Activated T-helper 9 cell treated with anti-CD3 and anti-CD28 coated beads, Interleukin-2, amount 50 U/mL, for 16 hours (primary cell): ENCODE data around the gene KANSL3.

ENCODE experiments used
- DNase-seq: peaks from one replicate; pipeline ENCODE4 v3.0.0-alpha.2; 2020; ENCODE audit warnings: low read depth

Gene KANSL3

DNA sequence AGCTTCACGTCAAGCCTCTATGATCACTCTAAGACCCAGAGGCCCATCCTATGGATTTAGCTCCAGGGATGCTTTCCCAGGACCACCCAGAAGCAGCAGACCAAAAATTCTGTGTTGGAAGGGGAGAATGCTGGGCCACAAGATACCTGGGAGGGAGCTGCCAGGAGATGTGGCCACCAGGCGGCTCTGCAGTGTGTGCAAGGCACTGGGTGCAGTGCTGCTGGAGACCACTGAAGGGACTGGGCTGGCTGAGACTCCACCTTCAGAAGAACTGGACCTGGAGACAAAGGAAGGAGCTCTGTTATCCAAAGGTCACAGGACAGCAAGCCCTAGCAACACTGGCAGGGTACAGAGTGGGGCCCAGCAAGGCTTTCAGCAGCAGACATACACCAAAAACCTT is 34.0 kb downstream of the KANSL3 start:
- no peak for DNase-seq

DNA sequence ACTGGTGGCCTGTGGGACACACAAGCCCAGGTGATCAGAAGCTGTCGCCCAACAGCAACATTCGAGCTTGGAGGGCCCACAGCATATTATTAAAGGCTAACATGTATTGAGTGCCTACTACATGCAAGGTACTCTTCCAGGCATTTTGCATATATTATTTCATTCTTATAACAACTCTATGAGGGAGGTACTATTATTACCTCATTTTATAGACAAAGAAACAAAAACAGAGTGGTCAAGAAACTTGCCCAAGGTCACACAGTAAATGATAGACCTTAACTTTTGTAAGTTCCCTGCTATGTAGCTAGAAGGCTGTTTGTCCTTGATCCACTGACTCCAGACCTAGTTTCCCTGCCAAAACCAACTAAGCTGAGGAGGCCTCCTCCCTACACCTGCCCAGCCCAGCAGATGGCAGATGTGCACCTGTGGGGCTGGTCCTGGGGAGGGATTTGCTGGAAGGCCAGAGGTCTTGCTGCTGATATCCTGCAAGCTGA is 35.7 kb downstream of the KANSL3 start:
- DNase-seq: no peak

DNA sequence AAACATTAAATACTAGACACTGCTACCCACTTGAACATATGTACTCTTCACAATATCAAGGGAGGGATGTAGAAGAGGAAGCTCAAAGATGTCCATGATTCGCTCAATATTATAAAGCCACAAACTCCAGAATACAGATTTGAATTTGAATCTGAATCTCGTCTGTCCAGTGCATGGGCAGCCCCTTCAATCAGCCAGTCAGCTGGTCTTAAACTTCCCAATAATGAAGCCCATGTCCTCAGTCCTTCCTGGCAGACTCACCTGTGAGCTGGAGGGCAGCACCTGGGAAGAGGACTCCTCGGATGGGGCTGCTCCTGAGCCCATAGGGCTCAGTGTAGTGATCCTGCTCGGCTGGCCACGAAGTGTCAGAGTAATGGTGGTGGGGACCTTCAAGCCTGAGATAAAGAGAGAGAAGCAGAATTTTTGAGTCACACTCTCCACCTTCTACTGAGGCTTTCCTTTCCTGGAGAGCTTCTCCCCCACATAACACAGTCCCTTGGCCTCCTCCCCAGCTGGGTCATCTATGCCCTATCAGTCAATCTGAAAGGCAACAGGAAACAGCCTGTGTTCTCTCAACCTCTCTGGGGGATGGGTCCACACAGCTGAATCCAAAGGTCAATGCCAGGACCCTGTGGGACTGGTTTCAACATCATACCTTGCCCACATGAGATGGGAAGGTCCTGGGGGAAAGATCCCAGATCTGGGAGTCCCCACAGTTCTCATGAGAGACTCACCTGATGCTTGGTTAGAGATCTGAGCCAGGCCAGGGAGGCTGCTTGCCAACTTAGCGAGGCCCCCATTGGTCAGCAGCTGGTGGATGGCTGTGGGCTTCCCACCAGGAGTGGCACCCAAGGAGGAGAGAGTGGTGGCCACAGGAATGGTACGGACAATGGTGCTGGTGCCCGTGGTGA is 36.5 kb downstream of the KANSL3 start:
- no peak for DNase-seq

DNA sequence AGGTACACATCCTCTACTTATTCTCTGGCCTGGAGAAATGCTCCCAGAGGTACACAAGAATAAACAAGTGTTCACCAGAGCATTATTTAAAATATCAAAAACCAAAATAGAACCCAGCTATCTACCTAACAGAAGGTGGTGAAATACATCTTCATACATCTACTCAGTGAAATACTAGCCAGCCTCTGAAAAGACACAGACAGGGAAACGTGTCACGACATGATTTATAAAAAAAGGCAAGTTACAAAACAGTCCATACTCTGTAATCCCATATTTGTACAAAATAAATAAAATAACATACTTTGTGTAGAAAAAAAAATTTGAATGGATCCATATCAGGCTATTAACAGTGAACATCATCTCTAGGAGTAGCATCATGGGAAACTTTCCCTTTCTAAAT is 38.2 kb downstream of the KANSL3 start:
- DNase-seq: no peak

DNA sequence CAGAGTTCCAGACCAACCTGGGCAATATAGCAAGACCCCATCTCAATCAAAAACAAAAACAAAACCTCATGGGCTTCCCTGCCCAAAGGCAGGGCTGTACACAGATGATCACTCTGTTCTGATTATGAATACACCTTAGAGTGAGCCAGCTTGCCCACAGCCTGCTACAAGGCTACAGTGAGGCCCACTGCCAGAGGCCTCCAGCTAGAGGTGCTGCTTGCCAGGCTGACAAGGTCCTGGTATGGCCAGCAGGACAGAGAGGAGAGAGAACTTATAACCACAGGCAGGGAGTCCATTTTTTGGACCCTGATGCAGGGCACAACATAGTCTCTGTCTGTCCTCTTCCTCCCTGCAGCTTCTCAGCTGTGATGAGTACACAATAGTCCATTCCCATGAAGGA is 41.5 kb downstream of the KANSL3 start:
- no peak for DNase-seq

DNA sequence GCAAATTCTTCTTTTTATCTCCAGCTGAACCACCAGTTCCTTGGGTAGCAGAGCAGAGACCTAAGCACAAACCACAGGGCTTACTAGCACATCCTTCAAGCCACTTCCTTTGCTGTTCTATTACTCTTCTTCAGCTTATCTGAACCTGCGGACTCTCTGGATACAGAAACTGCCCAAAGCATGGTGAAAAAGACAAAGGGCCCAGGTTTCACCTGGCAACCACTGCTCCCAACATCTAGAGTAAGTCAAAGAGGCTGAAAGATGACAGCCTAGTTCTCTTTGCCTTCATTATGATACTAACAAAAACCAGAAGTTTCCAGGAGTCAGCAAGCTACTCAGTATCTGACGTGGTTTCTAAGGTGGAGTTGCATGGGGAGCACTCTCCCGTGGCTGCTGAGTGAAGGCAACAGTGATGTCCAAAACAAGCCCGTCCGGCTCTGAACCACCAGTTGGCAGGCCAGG is 43.4 kb downstream of the KANSL3 start:
- no peak for DNase-seq

DNA sequence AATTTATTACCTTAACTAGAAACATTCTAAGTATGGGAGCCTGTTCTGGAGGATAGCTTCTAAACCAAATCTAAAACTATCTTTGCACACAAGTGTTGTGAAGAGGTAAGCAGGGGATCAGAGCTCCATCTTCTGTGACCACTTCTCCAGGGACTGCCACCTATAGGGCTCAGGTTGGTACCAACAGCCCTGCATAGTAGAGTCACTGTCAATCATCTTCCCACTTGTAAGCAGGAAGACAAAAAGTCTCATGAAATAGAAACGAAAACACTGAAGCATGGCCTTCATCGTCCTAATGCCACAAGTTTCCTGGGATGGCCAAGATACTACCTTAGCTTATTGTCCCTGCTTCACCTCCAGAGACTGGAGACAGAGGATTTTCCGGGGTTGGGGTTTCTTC is 43.8 kb downstream of the KANSL3 start:
- no peak for DNase-seq

DNA sequence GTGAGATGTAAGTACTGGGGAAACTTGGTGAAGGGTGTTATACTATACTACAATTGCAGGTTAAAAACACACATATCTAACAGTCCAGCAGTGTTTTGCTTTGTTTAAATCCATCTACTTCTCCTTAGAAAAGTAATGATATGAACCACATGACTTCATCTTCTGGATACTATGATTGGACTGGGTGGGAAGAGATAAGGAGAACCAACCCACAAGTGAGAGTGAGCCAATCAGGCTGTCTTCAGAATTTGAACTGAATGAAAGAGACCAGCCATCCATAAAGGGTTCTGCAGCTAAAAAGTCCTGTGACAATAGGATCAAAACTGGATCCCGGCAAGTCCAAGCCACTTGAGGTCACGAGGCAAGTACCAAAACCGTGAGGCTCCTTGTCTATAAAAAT is 46.6 kb downstream of the KANSL3 start:
- no peak for DNase-seq

DNA sequence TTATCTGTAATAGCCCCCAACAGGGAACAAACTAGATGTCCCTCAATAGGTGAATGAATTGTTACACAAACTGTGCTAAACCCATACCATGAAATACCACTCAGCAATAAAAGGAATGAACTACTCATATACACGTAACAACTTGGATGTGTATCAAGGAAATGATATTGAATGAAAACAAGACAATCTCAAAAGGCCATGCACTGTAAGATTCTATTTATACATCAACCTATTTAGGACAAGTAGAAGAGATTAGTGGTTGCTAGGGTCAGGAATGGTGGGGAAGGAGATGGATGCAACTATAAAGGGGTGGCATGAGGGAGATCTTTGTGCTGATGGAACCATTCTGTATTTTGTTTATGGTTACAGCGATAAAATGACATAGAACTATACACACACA is 47.1 kb downstream of the KANSL3 start:
- DNase-seq: no peak

DNA sequence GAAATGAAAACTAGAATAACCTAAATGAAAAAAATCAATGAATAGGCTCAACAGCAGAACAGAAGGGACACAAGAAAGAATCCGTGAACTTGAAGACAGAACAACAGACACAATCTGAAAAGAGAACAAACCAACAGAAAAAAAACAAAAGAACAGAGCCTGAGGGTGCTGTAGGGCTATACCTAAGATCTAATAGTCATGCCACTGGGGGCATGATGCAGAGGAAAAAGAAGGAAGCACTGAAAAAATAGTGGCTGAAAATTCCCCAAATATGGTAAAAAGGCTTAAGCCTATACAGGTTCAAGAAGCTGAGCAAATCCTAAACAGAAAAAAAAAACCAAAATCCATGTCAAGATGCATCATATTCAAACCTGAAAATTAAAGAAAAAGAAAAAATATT is 50.3 kb downstream of the KANSL3 start:
- DNase-seq: no peak

DNA sequence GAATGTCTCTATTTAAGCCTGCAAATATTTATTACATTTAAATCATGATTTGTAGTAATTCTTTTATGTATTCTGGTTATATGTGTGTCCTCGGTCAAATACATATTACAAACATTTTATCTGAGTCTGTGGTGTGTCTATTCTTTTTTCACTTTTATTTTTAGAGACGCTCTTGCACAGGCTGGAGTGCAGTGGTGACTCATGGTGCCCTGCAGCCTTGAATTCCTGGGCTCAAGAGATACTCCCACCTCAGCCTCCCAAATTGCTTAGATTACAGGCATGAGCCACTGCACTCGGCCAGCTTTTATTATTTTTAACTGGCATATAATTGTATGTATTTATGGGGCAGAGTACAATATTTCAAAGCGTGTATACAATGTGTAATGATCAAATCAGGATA is 54.1 kb downstream of the KANSL3 start:
- DNase-seq: no peak

DNA sequence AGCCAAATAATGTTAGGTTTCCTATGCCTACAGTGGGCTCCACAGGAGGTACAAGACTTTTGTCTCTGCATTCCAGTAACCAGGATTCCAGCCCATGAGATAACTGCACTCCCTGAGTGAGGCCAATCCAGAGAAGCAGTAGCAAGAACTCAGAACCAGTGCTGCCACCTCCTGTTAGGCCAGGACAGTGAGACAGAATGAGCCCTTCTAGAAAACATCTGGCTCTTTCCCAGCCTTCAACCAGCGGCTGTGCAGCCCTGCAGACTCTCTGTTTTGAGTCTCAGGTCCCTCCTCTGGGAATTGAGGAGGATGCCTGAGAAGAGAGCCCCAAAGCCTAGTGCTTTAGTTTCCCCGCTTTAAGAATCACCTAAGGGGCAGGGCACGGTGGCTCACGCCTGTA is 57.3 kb downstream of the KANSL3 start:
- DNase-seq: no peak

DNA sequence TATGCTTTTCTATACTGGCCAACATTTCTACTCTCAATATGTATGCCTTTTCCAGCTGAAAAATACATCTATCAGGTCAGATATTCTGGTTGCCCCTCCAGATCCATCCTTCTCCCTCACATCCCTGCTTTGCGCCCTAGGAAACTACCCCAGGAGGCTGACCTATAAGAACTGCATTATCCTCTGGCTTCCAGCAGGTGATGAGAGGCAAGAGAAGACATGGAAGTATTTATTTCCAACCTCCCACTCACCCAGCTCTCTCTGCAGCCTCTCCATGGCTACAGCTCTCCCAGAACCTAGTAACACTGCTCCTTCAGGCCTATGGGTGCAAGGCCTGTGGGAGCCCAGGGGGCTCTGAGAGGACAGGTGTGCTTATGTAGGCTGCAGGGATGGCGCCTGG is 58.7 kb downstream of the KANSL3 start:
- DNase-seq: no peak

DNA sequence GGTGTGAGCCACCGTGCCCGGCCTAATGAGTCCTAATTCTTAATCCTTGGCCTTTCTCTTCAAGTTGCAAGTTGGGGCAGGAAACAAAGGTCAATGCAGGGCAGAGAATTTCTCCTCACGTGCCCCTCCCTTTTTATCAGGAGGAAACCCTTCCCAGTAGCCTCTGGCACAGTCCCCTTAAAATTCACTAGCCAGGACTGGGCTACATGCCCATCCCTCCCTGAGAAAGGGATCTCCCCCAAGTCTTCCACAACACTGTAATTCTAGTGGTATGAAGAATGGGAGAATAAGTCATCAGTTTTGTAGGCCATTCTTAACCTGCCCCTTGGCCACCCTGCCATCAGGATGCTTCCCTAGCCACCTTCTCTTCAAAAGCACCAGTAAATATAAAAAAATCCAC is 59.4 kb downstream of the KANSL3 start:
- no peak for DNase-seq

DNA sequence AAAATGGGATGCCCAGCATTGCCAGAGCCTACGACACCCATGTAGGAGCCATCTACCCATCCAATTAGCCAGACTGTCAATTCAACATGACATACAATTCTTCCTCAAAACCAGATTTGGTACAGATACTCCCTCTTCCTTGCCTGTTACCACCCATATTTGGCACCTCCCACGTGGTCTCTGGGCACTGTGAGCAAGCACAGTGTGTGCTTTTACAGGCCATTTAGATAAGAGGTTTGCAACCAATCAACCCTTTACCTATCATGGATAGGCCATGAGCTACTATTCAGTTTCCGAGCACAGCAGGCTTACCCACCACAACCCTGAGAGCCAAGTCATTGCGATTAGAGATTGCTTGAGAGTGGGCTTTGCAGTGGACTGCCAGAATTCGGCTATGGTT is 60.6 kb downstream of the KANSL3 start:
- no peak for DNase-seq

DNA sequence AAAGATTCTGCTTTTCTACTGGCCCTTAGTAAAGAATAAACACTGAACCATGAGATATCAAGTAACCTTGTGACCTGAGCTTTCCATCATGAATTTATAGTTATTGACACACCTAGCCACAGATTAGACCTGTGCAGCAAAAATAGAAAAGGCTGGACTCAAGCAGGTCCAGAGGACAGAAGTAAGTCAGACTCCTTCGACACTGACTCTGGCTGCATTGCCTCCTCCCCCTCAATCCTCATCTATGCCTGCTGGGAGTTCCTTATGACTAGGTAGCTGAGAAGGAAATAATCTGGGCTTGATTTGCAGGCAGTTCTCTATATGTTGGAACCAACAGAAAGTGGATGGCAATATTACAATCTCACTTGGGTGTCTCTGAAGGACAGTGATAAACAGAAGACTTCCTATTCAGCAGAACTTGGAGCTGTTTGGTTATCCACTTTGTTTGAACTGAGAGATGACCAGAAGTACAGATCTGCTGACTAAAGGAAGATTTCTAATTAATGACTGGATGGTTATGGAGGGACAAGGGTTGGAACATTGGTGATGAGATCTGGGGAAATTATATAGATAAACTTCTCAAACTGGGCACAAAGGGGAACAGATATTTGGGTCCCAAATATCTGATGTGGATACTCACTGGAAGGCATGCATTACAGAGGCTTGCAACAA is 62.2 kb downstream of the KANSL3 start:
- DNase-seq: no peak

DNA sequence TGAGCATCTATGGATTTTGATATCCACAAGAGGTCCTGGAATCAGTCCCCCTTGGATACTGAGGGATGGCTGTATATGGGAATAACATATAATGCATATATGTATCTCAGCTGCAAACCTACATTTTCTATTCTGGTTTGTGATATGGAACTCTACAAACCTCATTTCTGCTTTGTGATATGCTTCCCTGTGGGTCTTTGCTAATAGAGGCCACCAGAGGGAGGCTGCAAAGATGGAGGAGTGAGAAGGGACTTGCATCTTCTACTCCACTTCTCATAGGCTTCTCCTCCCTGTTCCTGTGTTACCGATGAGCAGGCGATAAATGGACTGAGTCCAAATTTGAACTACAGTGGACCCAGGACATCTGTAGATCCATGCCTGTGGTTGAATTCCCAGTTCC is 63.7 kb downstream of the KANSL3 start:
- no peak for DNase-seq

DNA sequence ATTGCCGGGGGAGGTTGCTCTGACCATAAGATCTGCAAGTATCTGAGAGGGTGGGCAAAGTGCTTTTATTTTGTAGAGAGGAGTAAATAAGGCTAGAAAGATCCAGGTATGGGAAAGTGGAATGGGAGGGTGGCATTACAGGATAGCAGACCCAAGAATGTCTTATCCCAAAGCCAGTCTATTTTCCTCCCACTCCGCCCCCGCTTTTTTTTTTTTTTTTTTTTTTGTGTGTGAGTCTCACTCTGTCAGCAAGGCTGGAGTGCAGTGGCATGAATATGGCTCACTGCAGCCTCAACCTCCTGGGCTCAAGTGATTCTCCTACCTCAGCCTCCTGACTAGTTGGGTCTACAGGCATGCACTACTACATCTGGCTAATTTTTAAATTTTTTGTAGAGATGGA is 70.0 kb downstream of the KANSL3 start:
- no peak for DNase-seq

DNA sequence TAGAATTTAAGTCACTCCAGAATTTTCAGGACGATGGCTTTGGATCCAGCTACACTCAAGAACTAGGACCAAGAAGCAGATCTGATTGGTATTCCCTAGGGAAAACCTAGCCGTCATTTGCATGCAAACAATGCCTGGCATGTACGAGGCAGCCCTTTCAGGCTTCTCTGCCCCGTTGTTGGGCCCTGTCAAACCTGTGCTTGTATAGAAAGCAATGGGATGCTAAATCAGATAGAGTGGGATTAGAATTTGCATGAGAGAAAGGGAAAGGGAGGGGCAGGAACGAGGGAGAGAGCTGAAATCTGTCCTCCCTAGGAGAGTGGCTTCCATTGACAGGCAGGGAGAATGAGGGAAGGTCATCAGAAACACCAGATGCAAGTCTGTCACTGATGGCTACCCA is 73.0 kb downstream of the KANSL3 start:
- DNase-seq: no peak

DNA sequence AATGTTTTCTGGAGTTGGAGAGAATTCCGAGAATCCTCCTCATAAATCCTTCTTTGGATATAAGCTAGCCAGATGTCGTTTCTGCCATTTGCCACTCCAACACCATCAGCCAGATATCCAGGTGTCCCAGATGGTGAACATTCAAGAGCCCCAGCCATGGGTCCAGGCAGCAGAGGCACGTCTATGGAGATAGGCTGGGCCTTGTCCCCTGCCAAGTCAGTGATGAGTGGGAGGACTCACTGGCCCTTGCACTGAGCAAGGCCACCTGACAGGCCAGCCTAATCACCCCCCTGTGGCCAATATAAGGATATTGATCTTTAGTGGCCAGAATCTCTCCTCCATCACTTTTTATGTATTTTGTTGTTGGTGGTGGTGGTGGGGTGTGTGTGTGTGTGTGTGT is 73.5 kb downstream of the KANSL3 start:
- no peak for DNase-seq

DNA sequence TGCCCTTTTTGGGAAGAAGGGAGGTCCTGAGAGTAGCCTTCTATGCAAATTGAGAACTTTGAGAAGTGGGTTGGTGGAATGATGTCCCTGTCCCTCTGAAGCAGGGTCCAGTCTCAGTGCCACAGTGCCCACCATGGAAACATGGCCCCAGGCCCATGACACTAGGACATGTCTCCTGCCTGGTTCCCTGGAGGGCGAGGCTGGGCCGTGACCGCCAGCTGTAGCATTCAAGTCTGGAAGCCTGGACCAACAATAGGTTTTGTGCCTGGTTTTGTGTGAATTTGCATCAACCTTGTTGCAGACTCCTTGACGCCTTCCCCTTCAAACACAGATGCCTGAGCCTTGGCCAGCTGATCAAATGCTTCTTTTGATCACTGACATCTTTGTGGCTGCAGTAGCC is 74.1 kb downstream of the KANSL3 start:
- DNase-seq: no peak

DNA sequence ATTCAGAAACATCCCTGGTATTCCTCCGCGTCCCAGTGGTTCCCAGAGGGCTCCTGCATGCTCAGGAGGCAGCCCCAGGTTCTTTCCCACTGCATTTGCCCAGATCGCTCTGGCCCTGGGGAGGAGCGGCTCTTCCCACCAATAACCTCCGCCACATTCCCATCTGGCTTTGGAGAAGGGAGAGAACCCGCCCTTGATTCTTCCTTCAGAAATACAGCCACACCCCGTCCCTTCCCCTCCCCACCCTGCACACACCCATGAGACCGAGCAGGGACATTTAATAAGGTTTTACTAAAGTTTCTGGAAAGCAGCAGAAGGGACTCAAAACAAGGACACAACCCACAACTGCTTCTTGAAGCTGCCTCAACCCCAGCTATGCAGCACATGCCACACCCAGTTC is 79.6 kb downstream of the KANSL3 start:
- DNase-seq: no peak

DNA sequence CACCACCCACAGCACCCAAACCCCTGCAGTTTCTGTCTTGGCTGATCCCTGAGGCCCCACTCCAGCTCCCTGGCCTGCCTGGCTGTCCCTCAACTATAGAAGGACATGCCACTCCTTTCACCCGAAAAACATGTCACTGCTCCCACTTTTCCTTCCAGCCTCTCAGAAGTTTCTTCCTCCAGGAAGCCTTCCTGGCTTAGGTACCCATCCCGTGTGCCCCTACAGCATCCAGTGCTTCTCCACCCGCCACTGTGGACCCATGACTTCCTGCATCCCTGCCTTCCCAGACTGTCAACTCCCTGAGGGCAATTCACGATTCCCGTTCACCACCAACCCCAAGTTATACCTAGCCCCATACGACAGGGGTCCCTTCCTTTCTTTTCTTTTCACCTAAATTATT is 80.1 kb downstream of the KANSL3 start:
- no peak for DNase-seq
